Cerebellar nuclear complex (tissue), 1 donor: ENCODE measurements around the gene BBS2.
A peak's percentile ranks its signal among the peaks of the same experiment; 100 is the strongest.

Experiments used
- DNase-seq, 2 experiments: peaks; one replicate each; lab custom pipeline; 2025; lab: John Stamatoyannopoulos, UW

Gene BBS2, protein sequence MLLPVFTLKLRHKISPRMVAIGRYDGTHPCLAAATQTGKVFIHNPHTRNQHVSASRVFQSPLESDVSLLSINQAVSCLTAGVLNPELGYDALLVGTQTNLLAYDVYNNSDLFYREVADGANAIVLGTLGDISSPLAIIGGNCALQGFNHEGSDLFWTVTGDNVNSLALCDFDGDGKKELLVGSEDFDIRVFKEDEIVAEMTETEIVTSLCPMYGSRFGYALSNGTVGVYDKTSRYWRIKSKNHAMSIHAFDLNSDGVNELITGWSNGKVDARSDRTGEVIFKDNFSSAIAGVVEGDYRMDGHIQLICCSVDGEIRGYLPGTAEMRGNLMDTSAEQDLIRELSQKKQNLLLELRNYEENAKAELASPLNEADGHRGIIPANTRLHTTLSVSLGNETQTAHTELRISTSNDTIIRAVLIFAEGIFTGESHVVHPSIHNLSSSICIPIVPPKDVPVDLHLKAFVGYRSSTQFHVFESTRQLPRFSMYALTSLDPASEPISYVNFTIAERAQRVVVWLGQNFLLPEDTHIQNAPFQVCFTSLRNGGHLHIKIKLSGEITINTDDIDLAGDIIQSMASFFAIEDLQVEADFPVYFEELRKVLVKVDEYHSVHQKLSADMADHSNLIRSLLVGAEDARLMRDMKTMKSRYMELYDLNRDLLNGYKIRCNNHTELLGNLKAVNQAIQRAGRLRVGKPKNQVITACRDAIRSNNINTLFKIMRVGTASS

DNA sequence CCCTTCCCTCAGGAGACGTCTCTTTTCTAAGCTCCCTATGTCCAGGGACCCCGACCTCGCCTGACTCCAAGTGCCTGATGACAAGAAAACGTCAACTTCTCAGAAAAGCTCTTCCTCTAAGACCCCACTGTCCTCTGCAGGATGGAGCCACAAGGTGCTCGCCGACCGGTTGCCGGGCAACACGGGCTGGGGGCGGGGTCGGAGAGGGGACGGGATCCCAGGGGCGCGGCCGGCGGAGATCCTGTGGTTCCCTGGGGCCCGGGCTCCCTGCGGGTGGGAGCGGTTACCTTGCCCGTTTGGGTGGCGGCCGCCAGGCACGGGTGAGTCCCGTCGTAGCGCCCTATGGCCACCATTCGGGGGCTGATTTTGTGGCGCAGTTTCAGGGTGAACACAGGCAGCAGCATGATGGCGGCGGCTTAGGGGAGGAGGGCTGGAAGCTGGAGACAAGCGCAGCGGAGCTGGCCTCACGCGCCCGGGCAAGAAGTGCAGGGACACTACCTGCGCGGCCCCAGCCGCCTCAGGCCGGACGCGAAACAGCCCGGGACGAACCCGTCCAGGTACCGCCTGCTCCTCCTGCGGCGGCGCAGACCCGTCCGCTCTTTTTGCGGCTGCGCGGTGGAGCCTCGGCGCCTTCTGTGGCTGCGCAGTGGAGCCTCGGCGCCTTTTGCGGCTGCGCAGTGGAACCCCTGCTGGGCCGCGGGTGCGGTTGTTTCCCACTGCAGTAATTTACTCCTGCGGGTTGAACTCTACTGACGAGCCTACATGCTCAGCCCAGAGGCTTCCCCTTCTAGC lies at the start of gene BBS2:
Gene BBS2 (minus strand): TSS at position 566 of the 792 bp plus-strand sequence. CDS start 162 bp downstream, at position 404.
- peak; percentile 36 to 76 for DNase-seq

DNA sequence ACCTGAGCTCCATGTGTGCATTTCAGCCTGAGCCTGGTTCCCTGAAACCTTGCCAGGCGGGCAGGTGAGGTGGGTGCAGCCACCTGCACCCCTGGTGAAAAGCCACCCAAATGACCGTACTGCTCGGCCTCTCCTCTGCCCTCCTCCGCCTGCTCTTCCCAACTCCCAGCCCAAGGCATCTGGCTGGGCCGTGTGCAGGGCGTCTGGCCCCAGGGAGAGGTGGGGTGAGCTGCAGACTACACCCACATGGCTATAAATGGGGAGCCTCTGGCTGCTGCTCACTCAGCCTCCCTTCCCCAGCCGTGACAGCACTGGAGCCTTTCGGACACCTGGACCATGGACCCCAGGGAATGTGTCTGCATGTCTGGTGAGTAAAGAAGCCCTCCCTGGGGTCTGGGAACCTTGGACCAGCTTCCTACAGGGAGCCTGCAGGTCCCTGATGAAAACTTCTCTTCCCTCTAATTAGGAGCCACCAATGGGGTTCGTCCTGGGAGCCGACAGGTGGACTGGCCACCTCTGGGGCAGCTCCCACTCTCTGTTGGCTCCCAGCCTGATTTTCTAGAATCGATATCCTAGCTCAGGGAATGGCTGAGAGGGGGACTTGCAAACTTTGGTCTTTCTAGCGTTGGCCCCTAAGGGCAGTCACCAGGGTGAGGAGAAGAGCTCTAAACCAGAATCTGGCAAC lies 45.1 kb upstream of the BBS2 start, which contains the start of gene MT4:
Gene MT4 (plus strand): TSS at position 281 of the 685 bp plus-strand sequence. CDS start 56 bp downstream, at position 337.
- no peak for DNase-seq

- DNase-seq = no peak
Observed at GRCh38 chr16:56561126-56561525, 41.3 kb upstream of the BBS2 start.

- DNase-seq = no peak
Observed at GRCh38 chr16:56560447-56560846, 40.6 kb upstream of the BBS2 start.

DNA sequence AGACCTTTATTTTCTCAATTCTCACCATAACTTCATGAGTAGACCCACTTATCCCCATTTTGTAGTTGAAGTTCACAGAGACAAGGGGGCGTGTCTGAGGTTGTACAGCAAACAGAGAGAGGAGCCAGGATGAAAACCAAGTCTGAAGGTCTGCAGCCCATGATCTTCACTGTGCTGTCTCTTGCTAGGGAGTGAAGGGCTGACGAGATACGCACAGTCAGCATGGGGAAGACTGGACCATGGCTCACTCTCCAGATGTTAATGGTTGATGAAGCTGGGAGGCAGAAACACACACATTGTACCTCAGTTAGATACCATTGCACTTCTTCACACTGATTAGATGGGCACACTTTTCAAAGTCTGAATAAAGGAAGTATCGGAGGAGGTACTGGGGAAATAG lies 39.3 kb upstream of the BBS2 start:
- no peak for DNase-seq

DNA sequence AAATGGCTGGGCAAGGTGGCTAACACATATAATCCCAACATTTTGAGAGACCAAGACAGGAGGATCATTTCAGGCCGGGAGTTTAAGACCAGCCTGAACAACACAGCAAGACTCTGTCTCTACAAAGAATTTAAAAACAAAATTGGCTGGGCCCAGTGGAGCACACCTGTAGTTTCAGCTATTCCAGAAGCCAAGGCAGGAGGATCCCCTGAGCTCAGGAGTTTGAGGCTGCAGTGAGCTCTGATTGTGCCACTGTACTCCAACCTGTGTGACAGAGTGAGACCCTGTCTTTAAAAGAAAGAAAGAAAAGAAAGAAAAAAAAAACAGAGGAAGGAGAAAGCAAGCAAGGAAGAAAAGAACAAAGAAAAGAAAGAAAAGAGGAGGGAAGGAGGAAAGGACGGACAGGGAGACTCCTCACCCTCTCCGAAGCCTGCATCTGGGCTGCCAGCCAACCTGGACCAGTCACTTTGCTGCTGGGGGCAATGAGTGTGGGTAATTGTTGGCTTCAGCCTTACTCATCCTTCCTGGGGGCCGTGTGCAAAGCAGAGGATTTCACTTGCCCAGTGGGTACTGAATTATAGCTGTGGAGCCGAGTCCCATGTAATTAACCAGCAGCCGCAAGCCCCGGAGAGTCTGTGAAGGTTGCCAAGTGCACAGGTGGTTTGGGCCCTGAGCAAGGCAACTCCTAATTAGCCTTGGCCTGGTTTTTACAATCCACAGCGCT lies 38.4 kb upstream of the BBS2 start:
- DNase-seq = peak; percentile 89 to 96

DNA sequence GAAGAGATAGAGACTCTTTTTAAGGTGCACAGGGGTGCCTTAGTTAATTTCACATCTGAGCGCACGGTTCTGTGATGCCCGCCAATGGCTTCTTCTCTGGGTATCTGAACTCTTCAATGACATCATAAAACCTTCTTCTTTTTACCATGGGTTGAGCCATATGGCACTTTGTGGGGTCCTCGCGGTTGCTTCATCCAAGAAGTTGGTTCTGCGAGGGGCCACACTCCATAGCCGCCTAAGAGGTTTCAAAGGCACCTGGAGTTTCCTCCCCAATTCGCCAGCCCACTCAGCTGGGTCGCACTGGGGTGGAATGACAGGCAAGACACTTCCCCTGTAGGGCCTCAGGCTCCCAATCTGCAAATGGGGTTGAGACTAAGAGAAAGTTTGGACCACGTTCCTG lies 34.6 kb upstream of the BBS2 start:
- no peak for DNase-seq

DNA sequence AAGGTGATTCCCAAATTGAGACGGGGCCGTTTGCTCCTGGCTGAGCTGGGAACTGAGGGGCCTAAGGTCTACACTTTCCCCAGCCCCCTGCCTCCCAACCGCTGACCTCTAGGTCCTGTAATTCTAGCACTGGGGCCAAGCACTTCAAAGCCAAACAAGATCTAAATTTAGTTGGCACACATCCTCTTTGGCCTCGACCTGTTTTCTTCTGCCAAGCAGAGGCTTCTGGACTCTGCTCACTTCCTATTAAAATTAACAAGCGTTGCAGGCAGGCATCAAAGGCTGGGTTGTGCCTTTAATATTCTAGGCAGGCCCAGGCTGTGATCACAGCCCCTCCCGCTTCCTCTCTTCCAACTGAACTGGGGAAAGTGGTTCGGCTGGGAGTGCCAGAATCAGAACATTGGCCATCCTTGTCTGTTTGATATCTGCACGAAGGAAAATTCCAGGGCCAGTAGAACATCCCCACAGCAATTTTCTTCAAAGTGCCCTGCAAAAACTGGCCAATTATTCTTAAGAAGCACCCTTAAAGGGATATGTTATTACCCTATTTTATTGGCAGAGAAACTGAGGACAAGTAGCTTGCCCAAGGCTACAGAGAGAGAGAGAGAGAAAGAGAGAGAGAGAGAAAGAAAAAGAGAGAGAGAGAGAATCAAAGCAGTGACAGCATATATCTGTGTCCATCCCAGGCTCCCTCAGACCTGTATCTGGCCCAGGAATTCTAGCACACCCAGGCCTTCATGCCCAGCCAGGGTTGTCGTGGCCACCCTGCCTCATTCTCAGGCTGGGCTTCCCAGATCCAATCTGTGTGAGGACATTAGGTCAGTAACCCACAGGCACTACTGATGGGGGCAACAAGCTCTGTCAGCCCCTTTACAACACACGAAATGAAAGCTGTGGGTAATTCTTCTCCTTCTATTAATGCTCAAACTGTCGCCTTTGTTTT lies 32.2 kb upstream of the BBS2 start:
- DNase-seq = no peak

DNA sequence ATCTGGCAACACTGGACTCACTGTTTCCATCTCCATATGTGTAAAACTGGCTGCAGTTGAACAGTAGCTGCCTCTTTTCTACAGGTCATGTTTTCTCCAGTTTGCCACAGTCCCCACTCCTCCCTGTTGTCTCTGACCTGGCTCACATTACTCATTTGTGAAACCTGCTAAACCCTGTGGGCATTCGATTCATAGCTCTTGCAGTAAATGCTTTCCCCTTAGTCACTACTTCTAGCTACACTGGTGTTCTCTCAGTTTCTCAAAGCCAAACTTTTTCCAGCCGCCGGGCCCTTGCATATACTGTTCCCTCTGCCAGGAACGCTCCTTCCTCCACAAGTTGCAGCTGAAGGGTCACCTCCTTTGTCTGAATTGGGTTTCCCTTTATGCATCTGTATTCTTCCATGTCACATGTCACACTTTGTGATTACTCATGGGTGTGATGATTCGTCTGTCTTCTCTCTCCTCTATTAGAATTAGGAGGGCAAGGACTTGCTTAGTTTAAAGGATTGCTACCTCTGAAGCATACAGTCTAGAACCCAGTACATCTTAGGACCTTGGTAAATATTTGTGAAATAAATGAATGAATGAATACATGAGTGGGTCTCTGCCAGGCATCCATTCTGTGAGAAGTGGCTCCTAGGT lies 30.0 kb upstream of the BBS2 start:
- DNase-seq = no peak

DNA sequence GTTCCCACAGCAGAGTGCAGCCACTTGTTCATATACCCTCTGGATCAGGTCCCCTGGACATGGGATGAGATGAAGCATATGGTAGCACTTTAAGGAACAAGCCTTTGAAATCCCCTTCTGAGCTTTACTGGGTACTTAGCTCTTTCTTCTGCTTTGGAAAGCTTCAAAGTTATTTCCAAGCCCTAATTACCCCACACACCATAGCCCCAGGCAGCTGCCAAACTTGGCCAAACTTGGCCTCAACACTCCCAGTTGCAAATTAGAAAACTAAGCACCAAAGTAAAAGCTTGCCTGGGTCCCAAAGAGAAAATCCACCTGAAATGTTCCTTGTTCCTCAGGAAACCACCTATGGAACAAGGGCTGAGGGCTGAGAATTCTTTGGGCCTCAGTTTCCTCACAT lies 29.3 kb upstream of the BBS2 start:
- DNase-seq = no peak

DNA sequence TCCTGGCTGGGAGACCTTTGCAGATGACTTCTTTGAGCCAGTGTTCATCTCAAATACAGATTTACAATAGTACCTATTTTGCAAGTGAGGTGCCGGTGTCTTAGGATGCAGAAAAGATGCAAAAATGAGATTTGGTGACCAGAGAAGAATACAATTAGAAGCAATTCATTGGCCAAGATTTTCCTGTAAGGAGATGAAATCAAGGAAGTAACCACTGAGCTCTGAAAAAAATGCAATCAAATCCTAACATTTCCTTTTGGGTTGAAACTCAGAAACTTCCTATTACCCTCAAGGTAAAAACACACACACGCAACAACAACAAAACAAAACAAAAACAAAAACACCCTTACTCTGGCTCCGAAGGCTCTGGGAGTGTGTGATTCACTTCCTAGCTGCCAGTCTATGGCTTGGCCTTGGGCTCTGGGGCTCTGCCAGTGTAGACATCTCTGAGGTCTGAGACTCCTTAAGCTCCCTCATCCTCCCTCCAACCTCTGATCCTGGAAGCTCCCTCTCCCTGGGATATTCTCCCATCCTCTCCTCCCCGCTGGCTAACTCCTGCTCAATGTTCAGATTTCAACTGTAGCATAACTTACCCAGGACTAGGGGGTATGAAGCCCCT lies 28.2 kb upstream of the BBS2 start:
- no peak for DNase-seq

GRCh38 chr16:56547120-56547948 lies 27.5 kb upstream of the BBS2 start:
- no peak for DNase-seq

- no peak for DNase-seq
Observed at GRCh38 chr16:56542039-56542438, 22.2 kb upstream of the BBS2 start.

DNA sequence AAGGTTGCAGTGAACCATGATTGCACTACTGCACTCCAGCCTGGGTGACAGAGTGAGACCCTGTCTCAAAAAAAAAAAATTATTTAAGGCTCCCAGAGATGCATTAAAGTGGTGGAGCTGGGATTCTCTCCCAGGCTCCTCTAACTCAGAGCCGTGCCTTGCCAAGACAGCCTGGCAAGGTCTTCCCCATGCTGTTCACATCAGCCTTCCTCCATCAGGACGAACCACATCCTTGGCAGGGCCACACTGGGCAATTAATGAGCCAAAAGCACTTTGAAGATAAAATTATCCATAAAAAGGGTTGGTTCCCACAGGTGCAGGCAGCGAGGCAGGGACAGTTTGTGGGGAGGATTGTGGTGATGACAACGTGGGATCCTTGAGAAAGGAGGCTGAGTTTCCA lies 19.8 kb upstream of the BBS2 start:
- DNase-seq = no peak

DNA sequence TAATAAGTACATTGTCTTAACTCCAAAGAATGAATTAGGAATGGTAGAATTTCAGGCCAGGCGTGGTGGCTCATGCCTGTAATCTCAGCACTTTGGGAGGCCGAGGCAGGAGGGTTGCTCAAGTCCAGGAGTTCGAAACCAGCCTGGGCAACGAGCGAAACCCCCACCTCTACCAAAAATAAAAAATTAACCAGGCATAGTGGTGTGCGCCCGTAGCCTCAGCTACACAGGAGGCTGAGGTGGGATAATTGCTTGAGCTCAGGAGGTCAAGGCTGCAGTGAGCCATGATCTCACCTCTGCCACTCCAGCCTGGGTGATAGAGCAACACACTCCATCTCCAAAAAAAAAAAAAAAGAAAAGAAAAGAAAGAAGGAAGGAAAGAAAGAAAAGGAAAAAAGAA lies 18.5 kb upstream of the BBS2 start:
- no peak for DNase-seq

DNA sequence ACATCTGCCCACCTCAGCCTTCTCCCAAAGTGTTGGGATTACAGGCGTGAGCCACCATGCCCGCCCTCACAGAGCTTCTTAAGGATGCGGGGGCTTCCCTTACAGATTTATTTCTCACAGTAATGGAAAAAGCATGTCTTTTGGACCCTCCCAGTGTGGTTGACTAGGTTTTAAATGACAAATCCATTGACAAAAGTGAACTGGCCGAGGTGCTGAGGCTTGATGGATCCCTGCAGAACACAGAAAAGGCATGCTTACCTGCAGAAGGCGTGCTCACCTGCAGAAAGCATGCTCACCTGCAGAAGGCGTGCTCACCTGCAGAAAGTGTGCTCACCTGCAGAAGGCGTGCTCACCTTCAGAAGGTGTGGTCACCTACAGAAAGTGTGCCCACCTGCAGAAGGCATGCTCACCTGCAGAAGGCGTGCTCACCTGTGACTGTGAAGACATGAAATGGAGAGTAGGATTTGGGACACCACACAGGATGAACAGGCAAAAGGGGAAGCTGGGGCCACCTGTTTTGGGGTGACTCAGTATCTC lies 15.1 kb upstream of the BBS2 start:
- DNase-seq = no peak

DNA sequence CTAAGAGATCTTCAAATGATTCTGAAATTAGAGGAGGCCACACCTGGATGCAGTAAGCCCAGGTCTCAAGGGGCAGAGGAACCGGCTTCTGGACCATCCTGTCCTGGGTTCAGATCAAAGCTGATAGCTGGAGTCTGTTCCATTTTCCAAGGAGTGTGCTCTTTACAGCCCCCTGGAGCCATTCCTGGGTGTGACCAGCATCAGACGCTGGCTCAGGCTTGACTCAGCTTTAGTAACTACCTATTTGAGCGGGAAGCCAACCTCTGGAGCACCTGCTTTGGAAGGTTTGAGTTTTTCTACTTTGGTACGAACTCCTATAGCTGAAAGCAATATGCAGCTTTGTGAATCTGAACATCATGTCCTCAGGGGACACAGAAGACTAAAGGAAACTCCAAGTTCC lies 12.9 kb upstream of the BBS2 start:
- no peak for DNase-seq

DNA sequence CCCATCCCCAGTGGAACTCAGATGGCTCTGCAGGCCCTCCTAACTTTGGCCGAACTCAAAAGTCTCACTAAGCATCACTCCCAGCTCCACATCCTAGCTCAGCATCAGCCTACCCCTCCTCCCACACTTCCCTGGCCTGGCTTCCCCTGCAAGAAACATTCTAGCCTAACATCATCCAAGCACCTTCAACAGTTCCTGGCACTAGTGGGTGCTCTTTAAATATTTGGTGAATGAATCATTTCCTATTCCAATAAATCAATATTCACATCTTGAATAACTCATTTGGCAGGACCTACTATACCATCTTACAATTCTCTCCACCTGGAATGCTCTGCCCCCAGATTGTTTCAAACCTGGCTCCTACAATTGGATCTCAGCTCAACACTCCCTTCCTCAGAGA lies 11.0 kb upstream of the BBS2 start:
- no peak for DNase-seq
